ENCODE results near the gene CCNL2. TPM values are rescaled to one million over a fixed set of nuclear protein-coding genes. Genes with fewer than 3 reads are reported as not detected.

Gene CCNL2
- 39.0 and 54.7 TPM in 2 replicates for total RNA-seq

GRCh38 chr1:1399187-1399871 lies at the start of gene CCNL2:
CCNL2 (minus strand) TSS chr1:1399335; CDS start chr1:1399306, 29 bp downstream.

GRCh38 chr1:1435106-1435903 lies 36.2 kb upstream of the CCNL2 start, which contains the start of gene VWA1:
VWA1 (plus strand) TSS chr1:1435690; CDS start chr1:1435749, 59 bp downstream.

GRCh38 chr1:1421147-1421906 lies 22.2 kb upstream of the CCNL2 start, which contains the start of gene ANKRD65:
ANKRD65 (minus strand) TSS chr1:1421276; CDS start chr1:1421005, 271 bp downstream.

GRCh38 chr1:1406821-1407635 lies 7.9 kb upstream of the CCNL2 start, which contains the start of gene MRPL20:
MRPL20 (minus strand) TSS chr1:1407293; CDS start chr1:1407217, 76 bp downstream.

GRCh38 chr1:1374929-1375662 lies 24.0 kb downstream of the CCNL2 start, which contains the start of gene AURKAIP1:
AURKAIP1 (minus strand) TSS chr1:1375207; CDS start chr1:1374756, 451 bp downstream.

GRCh38 chr1:1358433-1359271 lies 40.5 kb downstream of the CCNL2 start, which contains the start of gene MXRA8:
MXRA8 (minus strand) TSS chr1:1358555; CDS start chr1:1358504, 51 bp downstream.

GRCh38 chr1:1349256-1350012 lies 49.7 kb downstream of the CCNL2 start, which contains the start of gene DVL1:
DVL1 (minus strand) TSS chr1:1349418; CDS start chr1:1349065, 353 bp downstream.

Other genes with a start within 250 kb of the CCNL2 start
- not detected in 2 replicates for gene TTLL10, start 225.5 kb downstream of the CCNL2 start, total RNA-seq
- gene TNFRSF18, start 192.7 kb downstream of the CCNL2 start, total RNA-seq, result not detected in 2 replicates
- not detected in 2 replicates for gene TNFRSF4, start 185.2 kb downstream of the CCNL2 start, total RNA-seq
- gene SDF4, start 167.3 kb downstream of the CCNL2 start, total RNA-seq, result 146 and 147 TPM in 2 replicates
- 20.5 and 27.3 TPM in 2 replicates for gene B3GALT6, start 167.1 kb downstream of the CCNL2 start, total RNA-seq
- gene C1QTNF12, start 152.6 kb downstream of the CCNL2 start, total RNA-seq, result 1.5 TPM in 1 of 2 replicates, not detected in the other
- 28.3 and 55.2 TPM in 2 replicates for gene UBE2J2, start 125.5 kb downstream of the CCNL2 start, total RNA-seq
- 0.08 and 0.16 TPM in 2 replicates for gene SCNN1D, start 118.9 kb downstream of the CCNL2 start, total RNA-seq
- gene ACAP3, start 91.4 kb downstream of the CCNL2 start, total RNA-seq, result 17.6 and 25.7 TPM in 2 replicates
- gene PUSL1, start 90.7 kb downstream of the CCNL2 start, total RNA-seq, result 41.2 and 61.1 TPM in 2 replicates
- 78.0 and 80.0 TPM in 2 replicates for gene INTS11, start 74.7 kb downstream of the CCNL2 start, total RNA-seq
- gene CPTP, start 74.5 kb downstream of the CCNL2 start, total RNA-seq, result 29.1 and 32.2 TPM in 2 replicates
- under 0.01 TPM in 1 of 2 replicates, not detected in the other for gene TAS1R3, start 68.1 kb downstream of the CCNL2 start, total RNA-seq
- gene DVL1, start 49.9 kb downstream of the CCNL2 start, total RNA-seq, result 109 and 156 TPM in 2 replicates
- 0.39 and 2.0 TPM in 2 replicates for gene MXRA8, start 40.8 kb downstream of the CCNL2 start, total RNA-seq
- 170 and 228 TPM in 2 replicates for gene AURKAIP1, start 24.1 kb downstream of the CCNL2 start, total RNA-seq
- gene MRPL20, start 8.0 kb upstream of the CCNL2 start, total RNA-seq, result 106 and 211 TPM in 2 replicates
- gene ANKRD65, start 21.9 kb upstream of the CCNL2 start, total RNA-seq, result 4.9 and 5.8 TPM in 2 replicates
- 7.6 and 12.5 TPM in 2 replicates for gene VWA1, start 36.4 kb upstream of the CCNL2 start, total RNA-seq
- not detected in 2 replicates for gene ATAD3C, start 50.4 kb upstream of the CCNL2 start, total RNA-seq
- gene ATAD3B, start 72.4 kb upstream of the CCNL2 start, total RNA-seq, result 15.9 and 49.1 TPM in 2 replicates
- 40.2 and 78.4 TPM in 2 replicates for gene ATAD3A, start 112.8 kb upstream of the CCNL2 start, total RNA-seq
- gene TMEM240, start 141.3 kb upstream of the CCNL2 start, total RNA-seq, result not detected in 2 replicates
- gene SSU72, start 175.5 kb upstream of the CCNL2 start, total RNA-seq, result 130 and 156 TPM in 2 replicates
- gene FNDC10, start 200.8 kb upstream of the CCNL2 start, total RNA-seq, result 3.5 and 4.7 TPM in 2 replicates
- gene MIB2, start 216.2 kb upstream of the CCNL2 start, total RNA-seq, result 24.0 and 45.4 TPM in 2 replicates
- 0.08 and 3.7 TPM in 2 replicates for gene MMP23B, start 232.8 kb upstream of the CCNL2 start, total RNA-seq

Measured in hair follicular keratinocyte (primary cell).